Medulla oblongata (tissue), 1 donor: ENCODE data around the gene METAP1.
"Not testable (repeated sequence)": the region's sequence is repeated elsewhere in the genome, so short reads cannot be mapped to it uniquely, and the experiment has no call there.

Source experiments
- DNase-seq: peaks from one replicate; pipeline ENCODE4 v3.0.0-alpha.2; 2015; ENCODE audit errors: extremely low spot score

METAP1 gene

GRCh38 chr4:99058228-99058627 lies 62.7 kb downstream of the METAP1 start:
- DNase-seq: no peak

- DNase-seq: no peak
Observed at GRCh38 chr4:99059550-99059949, 64.0 kb downstream of the METAP1 start.

- no peak for DNase-seq
Observed at GRCh38 chr4:99061048-99061700, 65.7 kb downstream of the METAP1 start.

GRCh38 chr4:99062120-99062519 lies 66.6 kb downstream of the METAP1 start:
- DNase-seq: no peak

GRCh38 chr4:99065521-99065920 lies 70.0 kb downstream of the METAP1 start:
- DNase-seq: not testable (repeated sequence)

- no peak for DNase-seq
Observed at GRCh38 chr4:99067617-99068016, 72.1 kb downstream of the METAP1 start.

- no peak for DNase-seq
Observed at GRCh38 chr4:99071159-99071558, 75.6 kb downstream of the METAP1 start.

GRCh38 chr4:99074816-99075215 lies 79.3 kb downstream of the METAP1 start:
- DNase-seq: no peak

GRCh38 chr4:99076292-99076976 lies 80.9 kb downstream of the METAP1 start:
- DNase-seq: no peak

- DNase-seq: no peak
Observed at GRCh38 chr4:99077177-99077576, 81.7 kb downstream of the METAP1 start.

- DNase-seq: no peak
Observed at GRCh38 chr4:99078336-99078735, 82.8 kb downstream of the METAP1 start.

GRCh38 chr4:99078931-99079624 lies 83.6 kb downstream of the METAP1 start:
- no peak for DNase-seq

- DNase-seq: no peak
Observed at GRCh38 chr4:99079625-99080295, 84.2 kb downstream of the METAP1 start.

GRCh38 chr4:99080869-99081268 lies 85.3 kb downstream of the METAP1 start:
- DNase-seq: not testable (repeated sequence)

- no peak for DNase-seq
Observed at GRCh38 chr4:99082192-99082591, 86.7 kb downstream of the METAP1 start.

GRCh38 chr4:99084595-99084994 lies 89.1 kb downstream of the METAP1 start:
- DNase-seq: no peak

- DNase-seq: peak; percentile 80
Observed at GRCh38 chr4:99088023-99088449, 92.5 kb downstream of the METAP1 start.

- peak; percentile 82 for DNase-seq
Observed at GRCh38 chr4:99088481-99089365, 93.2 kb downstream of the METAP1 start, which contains the start of gene ADH5. TSS of gene ADH5 (minus strand) at chr4:99088788. CDS start at chr4:99088700, 88 bp downstream.

- no peak for DNase-seq
Observed at GRCh38 chr4:99090481-99091215, 95.1 kb downstream of the METAP1 start.

- no peak for DNase-seq
Observed at GRCh38 chr4:99091216-99091575, 95.7 kb downstream of the METAP1 start.
